Daoy (cell line): ENCODE measurements around the gene C2orf49. TPM values are rescaled to one million over a fixed set of nuclear protein-coding genes. Genes with fewer than 3 reads are reported as not detected.
"Not testable (repeated sequence)": the region's sequence is repeated elsewhere in the genome, so short reads cannot be mapped to it uniquely, and the experiment has no call there.

ENCODE experiments used
- DNase-seq: peaks from one replicate; pipeline ENCODE4 v3.0.0-alpha.2; 2015; ENCODE audit warnings: low read depth
- total RNA-seq: library from RNA; depleted of rRNA; stranded (reverse); fragments of >200 nt; shearing (Covaris generic); gene quantifications from 2 replicates; pipeline ENCODE4 v1.2.3, GENCODE V29; 2014

C2orf49 gene
- total RNA-seq, 1 experiment from 2014 or later, result 10.1 TPM

- peak; percentile 20 for DNase-seq
Measured at GRCh38 chr2:105321875-105322646, 15.3 kb upstream of the C2orf49 start.

DNA sequence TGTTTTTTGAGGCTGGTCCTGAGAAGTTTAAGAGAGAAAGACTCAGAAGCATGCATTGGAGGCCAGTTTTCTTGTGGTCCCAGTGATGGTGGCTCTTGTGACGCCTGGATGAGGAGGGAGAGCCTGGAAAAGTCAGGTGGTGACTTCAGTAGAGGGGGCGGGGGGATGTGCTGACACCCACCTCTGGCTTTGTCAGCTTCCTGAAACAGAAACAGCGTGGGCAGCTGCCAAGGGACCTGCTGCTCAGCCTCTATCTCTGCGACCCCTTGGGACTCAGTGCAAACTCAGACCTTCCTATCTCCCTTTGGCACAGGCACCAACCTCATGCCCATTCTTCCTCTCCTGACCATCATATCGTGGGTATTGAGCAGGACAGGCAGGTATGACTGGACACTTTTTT lies 14.2 kb upstream of the C2orf49 start:
- DNase-seq, result no peak

- no peak for DNase-seq
Measured at GRCh38 chr2:105324101-105324500, 13.2 kb upstream of the C2orf49 start.

DNA sequence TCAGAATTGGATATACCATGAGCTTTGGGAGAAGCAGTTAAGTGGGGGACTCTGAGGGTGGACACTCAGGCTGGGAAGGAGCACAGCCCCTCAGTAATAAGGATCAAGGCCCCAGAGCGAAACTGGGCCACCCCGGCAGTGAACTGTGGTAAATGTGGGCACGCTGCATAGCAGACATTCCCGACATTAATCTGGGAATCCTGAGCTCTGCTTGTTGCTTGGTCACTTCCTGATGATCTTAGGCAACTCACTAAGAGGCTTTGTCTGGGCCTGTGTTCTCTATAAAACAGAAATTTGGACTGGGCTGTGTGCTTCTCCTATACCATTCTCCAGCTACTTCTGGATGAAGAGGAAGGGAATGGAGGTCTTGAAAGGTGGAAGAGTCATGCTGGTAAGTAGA lies 12.6 kb upstream of the C2orf49 start:
- DNase-seq, result peak; percentile 79

- DNase-seq, result peak; percentile 25
Measured at GRCh38 chr2:105325389-105325963, 11.9 kb upstream of the C2orf49 start.

GRCh38 chr2:105327271-105327670 lies 10.1 kb upstream of the C2orf49 start:
- not testable (repeated sequence) for DNase-seq

DNA sequence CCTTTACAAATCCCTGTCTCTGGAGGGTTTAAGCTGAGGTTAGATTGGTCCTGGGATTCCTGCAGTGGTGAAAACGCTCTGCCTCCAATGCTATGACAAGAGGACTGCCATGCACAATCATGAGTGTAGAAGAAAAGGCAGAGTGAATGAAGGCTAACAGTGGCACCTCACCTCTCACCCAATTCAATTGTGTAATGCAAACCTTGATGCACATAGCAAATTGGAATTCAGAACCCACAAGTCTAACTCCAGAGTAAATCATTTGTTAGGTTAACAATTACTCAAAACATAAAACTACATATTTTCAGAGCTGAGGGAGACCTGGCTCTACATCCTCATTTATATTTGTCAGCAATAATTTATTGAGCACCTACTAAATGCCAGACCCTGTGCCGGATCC lies 9.7 kb upstream of the C2orf49 start:
- no peak for DNase-seq

DNA sequence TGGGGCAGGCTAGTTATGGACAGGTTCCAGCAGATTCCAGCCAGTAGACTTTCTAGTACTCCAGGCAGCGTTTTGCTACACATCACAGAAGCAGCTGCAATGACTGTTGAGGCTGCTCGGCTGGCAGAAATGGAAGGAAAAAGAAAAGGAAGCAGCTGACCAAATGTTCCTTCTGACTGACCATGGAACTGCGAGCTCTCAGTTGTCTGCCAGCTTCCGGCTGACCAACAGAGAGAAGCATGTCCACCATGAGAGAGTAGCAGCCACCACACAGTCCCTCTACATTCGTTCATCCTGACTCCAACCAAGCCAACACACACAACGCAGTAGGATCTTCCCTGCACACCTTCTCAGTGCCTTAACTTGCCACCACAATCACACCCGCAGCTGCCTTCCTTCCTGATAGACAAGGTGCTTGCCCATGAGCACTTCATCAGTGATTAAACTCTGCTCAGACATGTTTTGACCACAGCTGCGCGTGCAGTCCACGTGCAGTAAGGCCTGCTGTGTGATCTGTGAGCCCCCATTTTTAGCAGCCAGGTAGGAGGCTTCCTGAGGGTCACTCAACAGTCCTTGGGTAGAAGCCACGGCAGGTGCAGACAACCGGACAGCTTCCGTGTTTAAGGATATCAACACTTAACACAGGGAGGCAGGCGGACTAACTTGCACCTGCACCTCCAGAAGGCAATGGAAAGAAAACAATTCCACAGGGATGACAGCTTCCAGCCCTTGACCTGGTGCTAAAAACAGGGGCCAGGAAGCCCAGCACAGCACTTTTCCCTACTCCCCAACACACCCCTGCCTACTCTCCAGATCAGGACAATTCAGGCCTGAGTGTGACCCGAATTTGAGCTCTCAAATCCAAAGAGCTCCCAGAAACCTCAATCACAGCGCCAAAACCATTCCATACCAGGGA lies 8.8 kb upstream of the C2orf49 start:
- DNase-seq, result peak; percentile 11

- no peak for DNase-seq
Measured at GRCh38 chr2:105329197-105329554, 8.2 kb upstream of the C2orf49 start.

GRCh38 chr2:105329561-105330495 lies 7.5 kb upstream of the C2orf49 start, which contains the start of gene TGFBRAP1:
TSS of gene TGFBRAP1 (minus strand) at chr2:105329735. CDS start at chr2:105308301, 21,434 bp downstream.
- peak; percentile 78 for DNase-seq

GRCh38 chr2:105330681-105331375 lies 6.5 kb upstream of the C2orf49 start:
- peak; percentile 33 for DNase-seq

GRCh38 chr2:105334211-105334610 lies 3.1 kb upstream of the C2orf49 start:
- DNase-seq, result no peak

- no peak for DNase-seq
Measured at GRCh38 chr2:105335469-105335868, 1.9 kb upstream of the C2orf49 start.

DNA sequence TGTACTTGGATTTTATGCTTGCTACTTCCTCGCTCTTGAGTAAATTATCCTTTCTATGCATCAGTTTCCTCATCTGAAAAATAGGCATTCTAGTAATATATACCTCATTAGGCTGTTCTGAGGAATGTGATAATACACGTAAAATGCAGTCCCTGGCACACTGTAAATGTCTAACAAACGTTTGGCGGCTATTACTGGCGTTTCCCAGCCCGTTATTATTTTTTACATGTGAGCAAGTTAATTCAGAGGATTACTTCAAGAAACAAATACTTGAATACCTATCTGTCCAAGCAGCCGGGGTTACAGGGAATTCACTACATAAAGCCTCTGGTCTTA lies 586 bp upstream of the C2orf49 start:
- DNase-seq, result no peak

GRCh38 chr2:105338020-105338385 lies 663 bp downstream of the C2orf49 start:
- DNase-seq, result no peak

GRCh38 chr2:105339414-105339813 lies 2.1 kb downstream of the C2orf49 start:
- no peak for DNase-seq

DNA sequence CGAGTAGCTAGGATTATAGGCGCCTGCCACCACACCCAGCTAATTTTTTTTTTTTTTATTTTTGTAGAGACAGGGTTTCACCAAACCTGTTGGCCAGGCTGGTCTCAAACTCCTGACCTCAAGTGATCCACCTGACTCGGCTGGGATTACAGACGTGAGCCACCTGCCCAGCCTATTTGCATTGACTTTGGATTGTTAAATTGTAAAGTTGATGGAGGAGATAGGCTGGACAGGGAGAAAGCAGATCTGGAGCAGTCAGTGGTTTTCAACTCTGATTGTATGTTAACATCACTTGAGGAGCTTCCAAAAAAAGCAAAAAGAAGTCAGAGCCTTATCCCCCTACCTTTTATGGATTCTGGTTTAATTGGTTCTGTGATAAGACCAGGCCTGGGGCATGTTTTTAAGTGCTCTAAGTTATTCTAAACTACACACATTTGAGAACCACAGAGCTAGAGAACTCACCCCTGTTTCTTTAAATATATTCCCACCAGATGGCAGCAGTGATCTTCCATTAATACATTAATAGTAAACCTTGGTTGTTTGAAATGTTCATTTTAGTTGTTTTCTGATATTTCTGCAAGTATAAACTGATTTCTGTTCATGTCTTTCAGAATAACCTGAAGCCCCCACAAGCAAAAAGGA lies 7.5 kb downstream of the C2orf49 start:
- peak; percentile 17 for DNase-seq

DNA sequence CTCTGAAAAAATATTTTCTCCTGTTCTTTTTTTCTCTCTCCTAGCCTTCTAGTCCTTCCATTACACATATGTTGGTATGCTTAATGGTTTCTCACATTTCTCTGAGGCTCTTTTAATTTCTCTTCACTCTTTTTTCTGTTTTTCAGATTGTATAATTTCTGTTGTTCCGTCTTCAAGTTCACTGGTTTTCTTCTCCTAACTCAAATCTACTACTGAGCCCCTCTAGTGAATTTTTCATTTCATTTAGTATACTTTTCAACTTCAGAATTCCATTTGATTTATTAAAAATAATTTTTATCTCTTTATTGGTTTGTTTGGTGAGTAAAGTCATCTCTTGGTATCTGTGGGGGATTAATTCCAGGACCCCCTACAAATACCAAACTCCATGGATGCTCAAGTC lies 19.8 kb downstream of the C2orf49 start:
- no peak for DNase-seq

DNA sequence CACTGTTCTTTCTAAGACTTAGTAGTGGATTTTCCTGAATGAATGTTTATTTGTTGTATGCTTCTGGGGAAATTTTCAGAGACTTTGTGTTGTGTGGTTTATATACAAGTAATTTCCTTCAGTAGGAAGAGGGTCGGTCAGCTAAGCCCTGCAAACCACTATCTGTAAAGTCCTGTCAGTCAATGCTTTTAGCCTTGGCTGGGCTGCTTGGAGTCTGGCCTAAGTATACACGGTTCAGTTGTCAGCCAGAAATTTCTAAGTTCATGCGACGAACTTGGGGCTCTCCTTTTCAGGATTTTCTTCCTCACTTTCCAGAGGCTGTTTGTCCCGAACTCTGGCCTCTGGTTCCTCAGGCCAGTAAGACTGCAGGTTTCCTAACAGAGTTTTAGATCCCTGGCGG lies 21.3 kb downstream of the C2orf49 start:
- no peak for DNase-seq

GRCh38 chr2:105361102-105361889 lies 24.0 kb downstream of the C2orf49 start:
- no peak for DNase-seq
